IPS-18a (cell line): Measurements from ENCODE around the gene PRAMEF9.

Experiments used
- H3K27ac ChIP-seq: one replicate; pipeline ENCODE4 v1.5.1; 2013; ENCODE audit warnings: low read length
- H3K27me3 ChIP-seq: one replicate; pipeline ENCODE4 v1.6.1; 2013; ENCODE audit warnings: mild to moderate bottlenecking, low read length; ENCODE audit not compliant: control insufficient read depth, insufficient read depth
- H3K36me3 ChIP-seq: one replicate; pipeline ENCODE4 v1.6.1; 2013; ENCODE audit warnings: low read depth, low read length; ENCODE audit not compliant: control insufficient read depth
- H3K4me1 ChIP-seq: one replicate; pipeline ENCODE4 v1.6.1; 2013; ENCODE audit warnings: low read depth, low read length; ENCODE audit not compliant: control insufficient read depth
- H3K4me3 ChIP-seq: one replicate; pipeline ENCODE4 v1.5.1; 2013; ENCODE audit warnings: low read length
- H3K9ac ChIP-seq: one replicate; pipeline ENCODE4 v1.6.1; 2013; ENCODE audit warnings: mild to moderate bottlenecking, low read length, moderate library complexity
- H3K9me3 ChIP-seq: one replicate; pipeline ENCODE4 v1.6.1; 2013; ENCODE audit warnings: low read depth, low read length; ENCODE audit not compliant: control insufficient read depth

Gene PRAMEF9

GRCh38 chr1:13228343-13228781 is 56.7 kb downstream of the PRAMEF9 start:
- no peak overlapping the region for H3K27ac ChIP-seq
- no peaks in the 10 kb centered on the region for H3K36me3 ChIP-seq
- no peak overlapping the region for H3K4me3 ChIP-seq
- H3K4me1 ChIP-seq, result no peaks in the 10 kb centered on the region
- H3K9me3 ChIP-seq, result peaks cover 56% of the 10 kb centered on the region
- no peak overlapping the region for H3K9ac ChIP-seq
- H3K27me3 ChIP-seq, result no peaks in the 10 kb centered on the region
